ENCODE data around the gene CSRP3. TPM values are rescaled to one million over a fixed set of nuclear protein-coding genes. Genes with fewer than 3 reads are reported as not detected.

CSRP3 gene
- total and polyA plus RNA-seq, 9 of the 15 experiments (the other 6 are each of a cell fraction or from before 2014, with no cell fraction given), result 0.14 TPM; not detected in 8

- TF ChIP-seq, protein P1, sequence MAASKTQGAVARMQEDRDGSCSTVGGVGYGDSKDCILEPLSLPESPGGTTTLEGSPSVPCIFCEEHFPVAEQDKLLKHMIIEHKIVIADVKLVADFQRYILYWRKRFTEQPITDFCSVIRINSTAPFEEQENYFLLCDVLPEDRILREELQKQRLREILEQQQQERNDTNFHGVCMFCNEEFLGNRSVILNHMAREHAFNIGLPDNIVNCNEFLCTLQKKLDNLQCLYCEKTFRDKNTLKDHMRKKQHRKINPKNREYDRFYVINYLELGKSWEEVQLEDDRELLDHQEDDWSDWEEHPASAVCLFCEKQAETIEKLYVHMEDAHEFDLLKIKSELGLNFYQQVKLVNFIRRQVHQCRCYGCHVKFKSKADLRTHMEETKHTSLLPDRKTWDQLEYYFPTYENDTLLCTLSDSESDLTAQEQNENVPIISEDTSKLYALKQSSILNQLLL (CRISPR knock-in tag; IDR thresholded peaks at IDR 0.05; ENCODE audit: borderline replicate concordance), result peak; percentile 91; the same call in 1 of the 2 replicates
- TF ChIP-seq XRCC5 (IDR thresholded peaks at IDR 0.05; ENCODE audit: low read depth, low read length) (no peak), CAMTA2 (CRISPR knock-in tag; conservative IDR thresholded peaks at IDR 0.05) (no peak), HDAC2 (IDR thresholded peaks at IDR 0.05) (no peak), ZNF707 (CRISPR knock-in tag; conservative IDR thresholded peaks at IDR 0.05) (0 out of 2 replicates have a peak, but pooled peaks have one; percentile 27), HMG20A (CRISPR knock-in tag; conservative IDR thresholded peaks at IDR 0.05) (no peak), ATF4 (CRISPR knock-in tag; IDR thresholded peaks at IDR 0.05) (no peak), NFIX (CRISPR knock-in tag; IDR thresholded peaks at IDR 0.05; ENCODE audit: low read depth) (peak; percentile 50; the same call in 1 of the 2 replicates), NFIC (IDR thresholded peaks at IDR 0.05) (peak; percentile 90), MTF1 (CRISPR knock-in tag; IDR thresholded peaks at IDR 0.05; ENCODE audit: borderline replicate concordance) (peak; percentile 36; the same call in 1 of the 2 replicates), ZNF766 (CRISPR knock-in tag; conservative IDR thresholded peaks at IDR 0.05) (no peak), TCF3 (CRISPR knock-in tag; IDR thresholded peaks at IDR 0.05) (no peak), EP400 (IDR thresholded peaks at IDR 0.05) (no peak), TOE1 (IDR thresholded peaks at IDR 0.05; ENCODE audit: borderline replicate concordance) (no peak), TOE1 (CRISPR knock-in tag; IDR thresholded peaks at IDR 0.05; ENCODE audit: borderline replicate concordance, low read depth) (no peak), RB1 (IDR thresholded peaks at IDR 0.05; ENCODE audit: low read depth) (no peak), PCBP2 (IDR thresholded peaks at IDR 0.05; ENCODE audit: low read depth, low read length, poor library complexity, severe bottlenecking) (no peak), PPARD (CRISPR knock-in tag; IDR thresholded peaks at IDR 0.05) (0 out of 2 replicates have a peak, but pooled peaks have one; percentile 53), KLF1 (tag; IDR thresholded peaks at IDR 0.05) (no peak)
- TF ChIP-seq, protein P2, sequence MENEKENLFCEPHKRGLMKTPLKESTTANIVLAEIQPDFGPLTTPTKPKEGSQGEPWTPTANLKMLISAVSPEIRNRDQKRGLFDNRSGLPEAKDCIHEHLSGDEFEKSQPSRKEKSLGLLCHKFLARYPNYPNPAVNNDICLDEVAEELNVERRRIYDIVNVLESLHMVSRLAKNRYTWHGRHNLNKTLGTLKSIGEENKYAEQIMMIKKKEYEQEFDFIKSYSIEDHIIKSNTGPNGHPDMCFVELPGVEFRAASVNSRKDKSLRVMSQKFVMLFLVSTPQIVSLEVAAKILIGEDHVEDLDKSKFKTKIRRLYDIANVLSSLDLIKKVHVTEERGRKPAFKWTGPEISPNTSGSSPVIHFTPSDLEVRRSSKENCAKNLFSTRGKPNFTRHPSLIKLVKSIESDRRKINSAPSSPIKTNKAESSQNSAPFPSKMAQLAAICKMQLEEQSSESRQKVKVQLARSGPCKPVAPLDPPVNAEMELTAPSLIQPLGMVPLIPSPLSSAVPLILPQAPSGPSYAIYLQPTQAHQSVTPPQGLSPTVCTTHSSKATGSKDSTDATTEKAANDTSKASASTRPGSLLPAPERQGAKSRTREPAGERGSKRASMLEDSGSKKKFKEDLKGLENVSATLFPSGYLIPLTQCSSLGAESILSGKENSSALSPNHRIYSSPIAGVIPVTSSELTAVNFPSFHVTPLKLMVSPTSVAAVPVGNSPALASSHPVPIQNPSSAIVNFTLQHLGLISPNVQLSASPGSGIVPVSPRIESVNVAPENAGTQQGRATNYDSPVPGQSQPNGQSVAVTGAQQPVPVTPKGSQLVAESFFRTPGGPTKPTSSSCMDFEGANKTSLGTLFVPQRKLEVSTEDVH (IDR thresholded peaks at IDR 0.05; ENCODE audit: low read depth, partially characterized antibody), result no peak
- TF ChIP-seq, protein P3, sequence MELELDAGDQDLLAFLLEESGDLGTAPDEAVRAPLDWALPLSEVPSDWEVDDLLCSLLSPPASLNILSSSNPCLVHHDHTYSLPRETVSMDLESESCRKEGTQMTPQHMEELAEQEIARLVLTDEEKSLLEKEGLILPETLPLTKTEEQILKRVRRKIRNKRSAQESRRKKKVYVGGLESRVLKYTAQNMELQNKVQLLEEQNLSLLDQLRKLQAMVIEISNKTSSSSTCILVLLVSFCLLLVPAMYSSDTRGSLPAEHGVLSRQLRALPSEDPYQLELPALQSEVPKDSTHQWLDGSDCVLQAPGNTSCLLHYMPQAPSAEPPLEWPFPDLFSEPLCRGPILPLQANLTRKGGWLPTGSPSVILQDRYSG (tag; conservative IDR thresholded peaks at IDR 0.05; ENCODE audit: low read depth), result no peak
Measured at GRCh38 chr11:19226378-19227195, 24.8 kb upstream of the CSRP3 start (continued).
